IMR-90 (cell line): Measurements from ENCODE around the gene ZSWIM5.

ENCODE experiments used
- CEBPB ChIP-seq: IDR thresholded peaks from 2 replicates; pipeline ENCODE4 v1.6.1; 2012; ENCODE audit warnings: low read depth, low read length, improper control_type of control experiment
- CHD1 ChIP-seq: IDR thresholded peaks from 2 replicates; pipeline ENCODE4 v1.6.1; 2012; ENCODE audit warnings: low read depth, low read length, improper control_type of control experiment
- FOS ChIP-seq: fragments of 150-350 bp; IDR thresholded peaks from 2 replicates; pipeline ENCODE4 v1.6.1; 2016; ENCODE audit warnings: low read depth, low read length
- RFX5 ChIP-seq: IDR thresholded peaks from 2 replicates; pipeline ENCODE4 v1.8.0; 2012; ENCODE audit warnings: low read depth, mild to moderate bottlenecking, low read length, moderate library complexity
- TF ChIP-seq, protein P1 (sequence below): conservative IDR thresholded peaks from 2 replicates; pipeline ENCODE4 v1.5.1; 2012; ENCODE audit warnings: mild to moderate bottlenecking, low read depth, low read length, improper control_type of control experiment

DNA sequence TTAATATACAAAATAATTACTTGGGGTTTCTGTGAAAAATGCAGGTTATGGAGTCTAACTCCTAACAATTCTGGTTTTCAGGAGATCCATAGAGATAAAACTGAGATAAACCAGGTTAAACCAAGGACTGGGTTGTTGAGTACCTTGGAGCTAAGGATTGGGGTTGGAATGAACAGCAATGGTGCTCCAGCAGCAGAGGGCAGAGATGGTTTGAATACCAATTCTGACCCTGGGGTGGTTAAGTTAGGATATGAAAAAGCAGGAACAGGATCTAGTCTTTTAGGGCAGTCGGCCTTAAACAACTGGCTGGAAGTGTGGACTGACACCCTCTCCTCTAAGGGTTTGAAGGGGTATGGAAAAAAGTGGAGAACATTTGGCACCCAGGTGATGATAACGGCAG, 141.3 kb downstream of the ZSWIM5 start:
- TF ChIP-seq, protein P1, sequence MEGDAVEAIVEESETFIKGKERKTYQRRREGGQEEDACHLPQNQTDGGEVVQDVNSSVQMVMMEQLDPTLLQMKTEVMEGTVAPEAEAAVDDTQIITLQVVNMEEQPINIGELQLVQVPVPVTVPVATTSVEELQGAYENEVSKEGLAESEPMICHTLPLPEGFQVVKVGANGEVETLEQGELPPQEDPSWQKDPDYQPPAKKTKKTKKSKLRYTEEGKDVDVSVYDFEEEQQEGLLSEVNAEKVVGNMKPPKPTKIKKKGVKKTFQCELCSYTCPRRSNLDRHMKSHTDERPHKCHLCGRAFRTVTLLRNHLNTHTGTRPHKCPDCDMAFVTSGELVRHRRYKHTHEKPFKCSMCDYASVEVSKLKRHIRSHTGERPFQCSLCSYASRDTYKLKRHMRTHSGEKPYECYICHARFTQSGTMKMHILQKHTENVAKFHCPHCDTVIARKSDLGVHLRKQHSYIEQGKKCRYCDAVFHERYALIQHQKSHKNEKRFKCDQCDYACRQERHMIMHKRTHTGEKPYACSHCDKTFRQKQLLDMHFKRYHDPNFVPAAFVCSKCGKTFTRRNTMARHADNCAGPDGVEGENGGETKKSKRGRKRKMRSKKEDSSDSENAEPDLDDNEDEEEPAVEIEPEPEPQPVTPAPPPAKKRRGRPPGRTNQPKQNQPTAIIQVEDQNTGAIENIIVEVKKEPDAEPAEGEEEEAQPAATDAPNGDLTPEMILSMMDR = no peak
- TF ChIP-seq RFX5 (no peak), FOS (no peak), CEBPB (no peak), CHD1 (no peak)
